GM10266 (cell line): Measurements from ENCODE around the gene RACGAP1.

Experiments used
- DNase-seq: peaks from one replicate; pipeline ENCODE4 v3.0.0; 2012; ENCODE audit errors: extremely low spot score
- TF ChIP-seq, protein P1 (sequence below): IDR thresholded peaks from 2 replicates; pipeline ENCODE4 v1.5.1; 2012; ENCODE audit warnings: mild to moderate bottlenecking, low read depth; ENCODE audit not compliant: control insufficient read depth, insufficient read depth; ENCODE audit errors: missing control alignments

Gene RACGAP1

DNA sequence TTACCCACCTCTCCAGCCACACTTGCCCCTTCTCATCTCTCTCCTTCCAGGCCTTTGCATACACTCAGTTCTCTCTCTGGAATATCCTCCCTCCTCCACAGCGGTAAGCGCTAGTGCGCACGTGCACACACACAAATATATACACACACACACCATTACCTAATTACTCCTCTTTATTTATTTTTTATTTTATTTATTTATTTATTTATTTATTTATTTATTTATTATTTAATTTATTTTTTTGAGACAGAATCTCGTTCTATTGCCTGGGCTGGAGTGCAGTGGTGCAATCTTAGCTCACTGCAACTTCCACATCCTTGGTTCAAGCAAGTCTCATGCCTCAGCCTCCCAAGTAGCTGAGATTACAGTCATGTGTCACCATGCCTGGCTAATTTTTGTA lies 43.8 kb upstream of the RACGAP1 start:
- DNase-seq: no peak

DNA sequence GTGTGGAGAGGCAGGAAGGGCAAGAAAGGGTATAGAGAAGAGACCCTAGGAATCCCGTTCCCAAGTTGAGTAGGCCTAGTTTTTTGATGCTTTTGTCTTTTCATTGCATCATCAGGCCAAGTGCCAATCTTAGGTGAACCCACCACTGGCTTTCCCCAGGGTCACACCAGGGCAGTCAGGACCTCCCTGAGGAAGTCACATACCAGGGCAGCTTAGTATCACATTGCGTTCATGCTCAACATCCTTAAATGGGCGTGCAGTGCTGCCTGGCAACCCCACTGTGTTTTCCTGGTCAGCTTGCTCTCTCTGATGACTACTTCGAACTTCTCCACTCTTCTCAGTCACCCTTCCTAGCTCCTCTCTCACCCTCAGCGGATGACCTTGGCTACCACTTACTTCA lies 41.1 kb upstream of the RACGAP1 start:
- DNase-seq: no peak
- TF ChIP-seq, protein P1, sequence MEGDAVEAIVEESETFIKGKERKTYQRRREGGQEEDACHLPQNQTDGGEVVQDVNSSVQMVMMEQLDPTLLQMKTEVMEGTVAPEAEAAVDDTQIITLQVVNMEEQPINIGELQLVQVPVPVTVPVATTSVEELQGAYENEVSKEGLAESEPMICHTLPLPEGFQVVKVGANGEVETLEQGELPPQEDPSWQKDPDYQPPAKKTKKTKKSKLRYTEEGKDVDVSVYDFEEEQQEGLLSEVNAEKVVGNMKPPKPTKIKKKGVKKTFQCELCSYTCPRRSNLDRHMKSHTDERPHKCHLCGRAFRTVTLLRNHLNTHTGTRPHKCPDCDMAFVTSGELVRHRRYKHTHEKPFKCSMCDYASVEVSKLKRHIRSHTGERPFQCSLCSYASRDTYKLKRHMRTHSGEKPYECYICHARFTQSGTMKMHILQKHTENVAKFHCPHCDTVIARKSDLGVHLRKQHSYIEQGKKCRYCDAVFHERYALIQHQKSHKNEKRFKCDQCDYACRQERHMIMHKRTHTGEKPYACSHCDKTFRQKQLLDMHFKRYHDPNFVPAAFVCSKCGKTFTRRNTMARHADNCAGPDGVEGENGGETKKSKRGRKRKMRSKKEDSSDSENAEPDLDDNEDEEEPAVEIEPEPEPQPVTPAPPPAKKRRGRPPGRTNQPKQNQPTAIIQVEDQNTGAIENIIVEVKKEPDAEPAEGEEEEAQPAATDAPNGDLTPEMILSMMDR: no peak

More for the DNA sequence above, 43.8 kb upstream of the RACGAP1 start:
- TF ChIP-seq, protein P1: no peak

DNA sequence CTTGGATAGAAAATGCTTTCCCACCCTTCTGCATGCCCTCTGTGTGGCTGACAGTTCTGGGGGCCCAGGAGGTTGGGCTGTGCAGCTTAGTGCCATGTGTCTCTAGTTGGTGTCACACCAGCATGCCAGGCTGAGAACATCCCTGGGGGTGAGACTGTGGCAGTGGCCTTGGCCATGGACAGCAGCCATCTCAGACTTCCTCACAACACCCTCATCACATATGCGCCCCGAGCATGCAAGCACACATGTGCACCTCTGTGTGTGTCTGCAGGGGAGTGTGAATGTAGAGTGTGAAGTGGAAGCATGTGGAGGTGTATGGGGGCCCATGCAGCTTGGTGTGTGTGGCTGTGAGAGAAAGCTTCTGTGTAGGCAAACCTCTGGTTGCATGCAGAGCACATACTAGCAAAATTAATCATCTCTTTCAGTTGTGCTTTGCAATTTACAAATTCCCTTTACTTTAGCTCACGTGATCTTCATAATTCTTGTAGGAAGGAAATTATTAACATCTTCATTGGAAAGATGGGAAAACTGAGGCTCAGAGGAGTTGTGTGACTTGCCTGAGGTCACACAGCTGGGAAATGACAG lies 40.5 kb upstream of the RACGAP1 start:
- TF ChIP-seq, protein P1: no peak
- DNase-seq: no peak

DNA sequence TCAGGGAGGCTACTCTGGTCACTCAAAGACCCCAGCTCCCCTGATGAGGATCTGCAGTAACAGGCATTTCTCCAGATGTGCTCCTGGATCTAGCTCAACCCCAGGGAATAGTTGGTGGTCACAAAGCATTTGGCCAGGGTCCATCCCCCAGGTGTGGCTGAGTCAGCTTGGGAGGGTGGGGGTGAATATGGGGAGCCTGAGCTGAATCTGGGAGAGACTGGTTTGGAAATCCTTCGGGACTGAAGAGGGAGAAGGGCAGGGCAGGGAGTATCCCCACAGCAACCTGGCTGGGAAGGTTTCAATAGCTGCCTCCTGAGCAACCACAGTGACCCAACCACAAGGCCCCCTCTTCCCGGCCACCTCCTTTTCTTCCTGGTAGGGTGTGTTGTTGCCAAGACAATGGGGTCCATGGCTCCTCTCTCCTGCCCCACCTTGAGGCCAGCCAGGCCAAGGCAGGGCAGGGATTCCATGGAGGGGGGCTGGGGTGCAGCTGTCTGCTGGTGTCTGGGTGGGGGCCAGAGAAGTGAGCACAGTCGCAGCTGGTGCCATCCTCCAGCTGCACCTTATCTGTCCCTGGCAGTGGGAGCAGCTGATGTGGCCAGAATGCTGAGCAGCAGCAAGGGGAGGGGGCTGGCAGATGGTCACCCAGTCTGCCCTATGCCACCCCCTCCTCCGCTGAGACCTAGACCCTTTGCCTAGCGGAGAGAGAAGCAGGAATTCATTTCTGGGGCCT lies 37.6 kb upstream of the RACGAP1 start:
- TF ChIP-seq, protein P1: no peak
- DNase-seq: no peak

DNA sequence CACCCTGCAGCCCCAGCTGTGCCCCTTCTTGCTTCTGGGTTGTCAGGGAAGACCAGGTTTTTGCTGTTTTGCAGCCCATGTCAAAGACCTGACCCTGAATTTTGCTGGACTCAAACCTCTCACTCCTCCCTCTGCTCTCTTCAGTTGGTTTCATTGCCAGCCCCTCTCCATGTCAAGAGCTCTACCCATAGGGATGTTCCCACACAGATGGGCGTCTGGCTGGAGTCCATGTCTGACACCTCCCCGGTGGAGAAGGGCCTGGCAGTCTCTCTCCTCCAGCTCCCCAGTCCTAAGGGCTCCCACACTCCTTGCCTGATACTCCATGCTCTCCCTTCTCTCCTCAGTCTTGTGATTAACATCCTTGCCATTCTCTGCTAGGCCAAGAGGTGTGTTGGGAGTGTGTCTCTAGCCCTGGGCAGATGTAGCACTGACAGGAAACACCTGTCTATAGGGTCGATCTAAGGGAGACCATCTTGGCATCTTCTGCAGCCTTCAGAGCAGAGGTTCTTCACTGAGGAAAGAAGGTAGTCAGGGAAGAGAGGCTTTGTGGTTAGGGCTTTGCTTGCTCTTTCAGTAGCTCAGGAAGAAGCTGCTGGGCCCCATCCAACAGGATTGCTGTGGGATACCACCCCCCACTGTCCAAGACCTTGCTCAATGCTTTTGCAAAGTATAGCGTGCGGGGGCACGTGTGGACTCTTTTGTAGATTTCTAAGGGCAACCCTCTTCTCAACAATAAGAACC lies 36.8 kb upstream of the RACGAP1 start:
- no peak for DNase-seq
- TF ChIP-seq, protein P1: no peak

DNA sequence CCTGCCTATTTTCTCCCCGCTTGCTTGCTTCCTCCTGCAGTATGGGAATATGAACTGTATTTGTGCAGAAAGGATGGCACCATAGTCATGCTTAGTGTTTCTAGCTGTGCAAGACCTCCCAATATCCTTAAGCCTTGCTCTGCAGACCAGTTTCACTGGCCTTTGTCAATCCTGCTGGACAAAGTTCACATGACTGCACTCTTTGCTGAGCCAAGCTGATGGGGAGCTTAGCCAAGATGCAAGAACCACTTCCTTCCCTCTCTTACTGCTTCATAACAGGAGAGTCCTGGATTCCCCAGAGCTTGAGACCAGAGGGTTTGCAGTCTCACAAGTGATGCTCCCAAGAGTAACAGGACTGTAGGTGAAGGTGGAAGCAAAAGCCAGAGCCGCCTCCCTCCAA lies 35.9 kb upstream of the RACGAP1 start:
- TF ChIP-seq, protein P1: no peak
- no peak for DNase-seq

DNA sequence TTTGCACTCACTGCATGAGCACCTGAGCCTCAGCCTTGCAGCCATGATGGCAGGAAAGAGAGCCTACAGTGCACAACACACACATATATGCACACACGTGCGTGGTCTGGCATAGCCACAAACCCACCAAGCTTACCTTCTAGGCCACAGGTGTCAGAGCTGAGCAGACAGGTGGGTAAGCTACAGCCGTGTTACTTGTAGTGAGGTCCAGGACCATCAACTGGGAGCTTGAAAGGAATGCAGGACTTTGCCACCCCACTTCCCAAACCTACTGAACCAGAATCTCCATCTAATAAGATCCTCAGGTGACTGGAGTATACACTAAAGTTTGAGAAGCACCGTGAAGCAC lies 34.8 kb upstream of the RACGAP1 start:
- no peak for DNase-seq
- TF ChIP-seq, protein P1: no peak
